HG03342 (cell line): ENCODE measurements around the gene TRNP1.

Source experiments
- ATAC-seq: cut with Tn5 transposase; IDR thresholded peaks from one replicate; pipeline ENCODE4 v1.9.1; 2021; ENCODE audit warnings: mild to moderate bottlenecking, moderate library complexity; ENCODE audit not compliant: unreplicated experiment

Gene TRNP1

DNA sequence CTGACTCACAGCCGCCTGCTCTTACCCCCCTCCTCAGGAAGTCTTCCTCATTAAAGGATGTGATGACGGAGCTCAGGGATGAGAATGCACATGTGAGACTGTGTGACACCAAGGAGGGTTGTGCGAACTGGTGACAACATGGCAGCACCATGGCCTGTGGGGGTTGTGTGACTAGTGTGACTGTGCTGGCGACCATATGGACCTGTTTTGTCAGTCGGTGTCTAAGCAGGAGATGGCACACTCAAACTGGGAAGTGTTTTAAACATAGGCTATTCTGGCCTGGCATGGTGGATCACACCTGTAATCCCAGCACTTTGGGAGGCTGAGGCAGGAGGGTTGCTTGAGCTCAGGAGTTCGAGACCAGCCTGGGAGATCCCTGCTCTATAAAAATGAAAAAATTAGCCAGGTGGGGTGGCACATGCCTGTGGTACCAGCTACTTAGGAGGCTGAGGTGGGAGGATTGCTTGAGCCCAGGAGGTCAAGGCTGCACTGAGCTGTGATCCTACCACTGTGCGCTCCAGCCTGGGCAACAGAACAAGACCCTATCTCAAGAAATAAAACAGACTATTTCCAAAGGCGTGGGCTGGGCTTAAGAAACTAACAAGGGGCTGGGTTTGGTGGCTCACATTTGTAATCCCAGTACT, 7.4 kb downstream of the TRNP1 start:
- ATAC-seq = no peak

DNA sequence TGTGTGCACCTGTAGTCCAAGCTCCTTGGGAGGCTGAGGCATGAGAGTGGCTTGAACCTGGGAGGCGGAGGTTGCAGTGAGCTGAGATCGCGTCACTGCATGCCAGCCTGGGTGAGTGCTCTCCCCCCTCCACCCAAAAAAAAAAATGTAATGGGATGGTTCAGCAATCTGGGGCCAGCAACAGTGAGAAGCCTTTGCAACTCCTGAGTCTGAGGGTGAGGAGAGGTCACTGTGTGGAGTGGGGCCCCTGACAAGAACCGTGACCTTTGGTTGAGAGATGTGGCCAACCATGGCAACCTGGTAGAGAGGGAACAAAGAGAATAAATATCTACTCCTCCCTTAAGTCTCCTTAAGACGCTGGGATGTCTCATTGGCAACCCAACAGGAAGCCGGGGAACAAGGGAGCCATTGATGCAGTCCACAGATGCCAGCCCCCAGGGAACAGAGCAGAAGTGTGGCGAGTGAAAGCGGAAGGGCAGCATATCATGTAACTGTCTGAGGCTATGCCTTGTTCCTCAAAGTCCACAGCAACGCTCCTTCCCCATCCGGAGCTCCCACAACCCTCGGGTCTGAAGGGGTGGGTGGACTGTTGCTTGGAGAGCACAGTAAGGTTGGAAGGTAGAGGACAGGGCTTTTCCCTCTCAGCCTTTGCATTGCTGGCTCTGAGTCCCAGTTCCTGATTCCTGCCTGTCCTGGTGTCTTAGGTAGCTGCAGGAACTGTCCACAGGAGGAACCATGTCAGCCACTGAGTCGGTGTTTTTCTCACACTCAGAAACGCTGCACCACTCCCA, 8.3 kb downstream of the TRNP1 start:
- ATAC-seq = peak; percentile 47

DNA sequence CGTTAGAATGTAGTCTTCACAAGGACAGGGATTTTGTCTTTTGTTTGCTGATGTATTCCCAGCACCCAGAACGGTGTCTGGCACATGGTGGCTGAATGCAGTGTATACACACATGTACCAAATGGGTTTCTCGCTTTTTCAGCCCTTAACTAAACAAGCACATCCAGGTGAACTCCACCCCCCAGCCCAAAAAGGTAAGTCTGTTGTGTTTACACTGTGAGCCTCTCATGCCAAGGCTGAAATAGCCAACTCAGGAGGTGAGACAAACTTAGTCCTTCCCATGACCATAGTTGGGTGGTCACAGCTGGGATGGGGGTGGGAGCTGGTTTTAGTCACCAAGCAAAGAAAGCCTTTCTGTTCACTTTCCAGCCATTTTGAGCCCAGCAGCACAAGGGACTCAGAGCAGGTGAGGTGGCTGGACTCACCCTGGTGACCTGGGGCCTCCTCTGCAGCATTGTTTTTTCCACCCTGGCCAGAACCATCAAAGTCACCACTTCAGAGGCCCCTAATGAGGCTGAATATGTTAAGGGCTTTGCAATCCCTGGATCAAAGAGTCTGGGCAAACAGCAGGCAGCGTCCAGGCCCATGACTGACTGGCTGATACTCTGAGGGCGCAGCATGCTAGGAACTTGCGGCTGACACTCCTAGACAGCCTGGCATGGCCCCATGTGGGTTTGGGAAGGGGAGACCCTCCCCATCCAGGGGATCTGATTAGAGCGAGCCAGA, 10.4 kb downstream of the TRNP1 start:
- ATAC-seq = no peak

DNA sequence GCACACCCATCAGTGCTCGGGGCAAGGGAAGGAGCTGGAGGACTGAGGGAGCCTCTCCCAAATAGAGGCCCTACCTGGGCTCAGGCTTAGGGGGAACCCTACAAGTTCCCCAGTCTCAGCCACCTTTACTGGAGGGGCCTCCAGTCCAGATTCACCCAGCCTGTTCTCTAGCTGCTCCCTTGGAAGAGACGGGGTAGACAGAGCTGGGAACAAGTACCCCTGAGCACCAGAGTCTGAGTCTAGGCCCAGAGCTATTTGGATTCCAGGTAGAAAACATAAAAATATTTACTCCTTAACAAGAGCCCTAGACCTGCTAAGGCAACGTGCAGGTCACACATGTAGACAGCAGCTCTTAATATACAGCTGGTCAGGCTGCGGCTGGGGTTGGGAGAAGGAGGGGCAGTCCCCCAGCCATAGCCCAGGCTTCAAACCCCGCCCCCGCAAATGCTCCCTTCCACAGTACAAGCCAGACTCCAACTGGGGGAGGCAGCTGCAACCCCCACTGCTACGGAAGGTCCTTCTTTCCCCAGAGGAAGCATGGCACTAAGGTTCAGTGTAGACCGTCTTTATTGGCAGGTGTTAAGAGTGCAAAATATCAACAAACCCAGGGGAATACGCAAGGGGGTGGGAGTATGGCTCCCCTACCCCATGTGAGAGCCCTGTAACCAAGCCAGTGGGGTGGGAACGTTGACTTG, 11.1 kb downstream of the TRNP1 start:
- ATAC-seq = no peak

DNA sequence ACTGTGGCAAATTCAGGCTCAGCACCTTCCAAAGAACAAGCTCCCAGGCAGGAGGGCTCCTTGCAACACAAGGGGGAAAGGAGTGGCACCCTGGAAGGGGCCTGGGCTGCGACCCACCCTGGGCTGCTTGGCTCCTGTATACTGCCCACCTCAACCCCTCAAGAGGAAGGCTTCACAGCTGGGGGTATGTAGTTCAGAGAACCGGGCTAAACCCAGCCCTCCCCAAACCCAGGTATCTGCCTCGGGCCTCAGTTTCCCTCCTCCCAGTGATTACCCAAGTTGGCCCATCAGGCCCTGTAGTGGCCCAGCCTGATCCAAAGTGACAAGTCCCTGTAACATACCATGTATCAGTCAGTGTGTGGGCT, 11.7 kb downstream of the TRNP1 start:
- ATAC-seq = no peak

DNA sequence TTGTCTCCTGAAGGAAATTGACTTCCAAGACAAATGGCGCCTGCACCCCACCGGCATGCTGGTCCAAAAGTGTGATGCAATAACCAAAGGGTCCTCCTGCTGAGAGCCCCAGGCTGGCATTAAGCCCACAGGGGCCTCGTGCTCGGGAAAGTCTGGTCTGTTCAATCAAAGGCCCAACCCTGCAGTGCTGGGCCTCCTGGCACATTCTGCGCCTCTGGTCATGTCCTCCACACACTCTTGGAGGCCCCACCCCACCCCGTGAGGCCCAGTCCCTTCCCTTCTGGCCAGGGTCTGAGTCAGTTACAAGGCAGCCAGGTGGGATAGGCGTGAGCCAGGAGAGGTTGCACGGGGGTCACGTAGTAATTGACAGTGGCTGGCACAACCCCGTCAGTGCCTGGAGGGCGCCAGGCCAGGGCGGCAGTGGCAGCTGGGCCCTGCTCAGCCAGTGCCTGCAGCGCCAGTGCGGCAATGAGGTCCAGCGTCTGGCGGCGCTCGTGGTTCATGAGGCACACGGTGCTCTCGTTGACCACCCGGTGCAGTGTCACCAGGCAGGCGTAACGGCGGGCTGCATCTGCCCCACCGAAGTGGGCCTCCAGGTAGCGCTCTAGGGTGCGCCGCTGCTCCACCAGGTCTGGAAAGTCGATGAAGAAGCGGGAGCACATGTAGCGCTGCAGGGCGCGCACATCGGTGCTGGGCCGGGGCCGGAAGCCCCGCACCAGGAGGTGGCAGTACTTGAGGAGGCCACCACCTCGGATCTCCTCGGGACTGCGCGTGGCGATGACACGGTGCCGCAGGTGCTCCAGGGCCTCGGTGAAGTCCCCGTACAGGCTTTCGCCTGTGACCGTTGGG, 12.4 kb downstream of the TRNP1 start:
- ATAC-seq = no peak

DNA sequence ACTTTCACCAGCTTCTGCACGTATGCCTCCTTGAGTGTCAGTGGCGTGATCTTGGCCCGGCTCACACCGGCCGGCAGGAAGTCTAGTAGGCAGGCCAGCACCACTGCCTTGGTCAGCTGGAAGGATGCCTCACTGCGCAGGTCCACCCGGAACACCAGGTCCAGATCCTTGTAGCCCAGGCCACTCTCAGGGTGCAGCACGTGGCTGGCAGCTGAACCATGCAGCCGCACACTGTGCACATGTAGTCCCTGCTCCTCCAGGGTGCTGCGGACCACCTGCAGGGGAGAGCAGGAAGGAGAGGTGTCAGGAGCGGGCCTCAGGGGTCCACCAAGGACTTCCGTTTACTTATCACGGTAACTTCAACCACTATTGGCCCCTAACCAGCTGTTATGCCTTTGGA, 13.2 kb downstream of the TRNP1 start:
- ATAC-seq = no peak

DNA sequence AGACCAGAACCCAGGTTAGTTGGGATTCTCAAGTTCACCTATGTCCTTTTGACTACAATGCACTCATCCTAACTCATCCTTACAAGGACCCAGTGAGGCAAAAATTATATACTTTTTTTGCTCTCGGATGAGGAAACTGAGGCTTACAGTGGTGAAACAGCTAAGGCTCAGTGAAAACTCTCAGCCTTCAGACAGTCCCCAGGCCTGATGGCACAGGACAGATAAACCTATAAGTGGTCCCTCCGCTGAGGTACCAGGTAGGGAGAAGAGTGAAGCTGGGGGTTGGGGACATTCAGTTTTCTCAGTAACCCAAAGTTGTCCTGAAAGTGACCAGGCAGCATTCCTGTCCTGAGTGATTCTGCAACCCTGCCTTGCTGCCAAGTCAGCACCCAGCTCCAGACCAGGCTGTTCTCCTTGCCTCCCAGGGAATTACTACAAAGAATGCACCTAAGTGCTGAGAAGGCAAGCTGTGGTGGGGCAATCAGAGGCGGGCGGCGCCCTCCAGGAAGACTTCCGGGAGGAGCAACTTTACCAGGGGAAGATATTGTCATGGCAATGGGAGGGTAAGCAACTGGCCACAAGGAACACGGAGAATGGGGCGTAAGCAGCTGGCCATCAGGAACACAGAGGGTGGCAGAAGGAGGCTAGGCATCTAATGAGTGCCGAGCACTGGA, 14.6 kb downstream of the TRNP1 start:
- no peak for ATAC-seq

DNA sequence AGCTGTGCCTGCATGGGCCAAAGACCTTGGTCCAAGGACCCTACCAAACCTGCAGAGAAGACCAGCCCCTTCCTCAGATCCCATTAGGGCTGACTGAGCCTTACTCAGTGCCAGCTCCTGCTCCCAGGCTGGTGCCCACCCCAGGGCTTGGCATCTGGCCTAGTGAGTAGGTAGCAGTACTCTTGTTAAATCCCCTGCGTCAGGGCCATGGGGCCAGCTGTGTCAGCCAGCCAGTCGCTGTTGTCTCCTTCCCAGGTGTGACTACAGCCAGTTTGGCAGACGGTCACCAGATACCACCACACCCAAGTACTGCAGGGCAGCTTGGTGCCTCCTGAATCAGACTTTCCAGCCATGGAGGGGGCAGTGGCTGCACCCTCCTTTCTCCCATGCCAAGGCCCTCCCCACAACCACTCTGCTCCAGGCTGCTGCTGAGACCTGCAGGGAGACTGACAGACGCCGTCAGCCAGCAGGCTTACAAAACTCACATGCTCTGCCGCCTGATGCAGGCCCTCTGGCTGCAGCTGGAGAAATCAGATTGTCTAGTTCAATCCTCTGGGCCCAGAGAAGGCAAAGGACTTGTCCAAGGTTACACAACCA, 16.2 kb downstream of the TRNP1 start:
- ATAC-seq = no peak

DNA sequence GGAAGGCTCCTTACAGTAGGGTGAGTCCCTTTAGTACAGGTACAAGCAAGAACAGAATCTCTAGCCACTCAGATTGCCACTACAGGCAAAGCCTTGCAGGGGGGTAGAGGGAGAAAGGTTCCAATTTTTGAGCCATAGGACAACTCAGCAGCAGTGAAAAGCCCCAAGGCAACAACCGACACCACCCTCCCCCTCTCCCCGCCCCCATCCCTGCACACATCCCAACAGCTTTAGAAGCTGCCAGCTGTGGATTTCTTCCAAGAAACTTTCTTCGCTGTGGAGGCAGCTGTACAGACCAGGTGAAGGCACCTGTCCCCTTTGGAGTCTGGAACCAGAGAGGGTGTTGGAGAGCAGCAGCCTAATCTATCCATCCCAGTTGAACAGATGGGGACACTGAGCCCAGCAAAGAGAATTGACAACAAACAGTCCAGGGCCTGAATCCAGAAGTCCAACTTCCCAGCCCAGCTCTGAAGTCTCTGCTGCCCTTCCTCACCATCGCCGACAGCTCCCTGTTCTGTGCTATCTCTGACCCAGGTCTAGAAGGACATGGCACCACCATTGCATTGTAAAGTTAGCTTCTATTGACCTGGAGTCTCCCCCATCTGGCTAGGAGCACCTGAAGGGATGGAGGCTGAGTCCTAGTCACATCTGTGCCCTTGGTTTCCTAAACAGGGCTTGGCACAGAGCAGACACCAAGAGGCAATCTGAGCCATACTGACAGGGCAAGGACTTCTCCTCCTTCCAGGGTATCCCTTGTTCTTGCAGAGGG, 16.9 kb downstream of the TRNP1 start:
- ATAC-seq = no peak

DNA sequence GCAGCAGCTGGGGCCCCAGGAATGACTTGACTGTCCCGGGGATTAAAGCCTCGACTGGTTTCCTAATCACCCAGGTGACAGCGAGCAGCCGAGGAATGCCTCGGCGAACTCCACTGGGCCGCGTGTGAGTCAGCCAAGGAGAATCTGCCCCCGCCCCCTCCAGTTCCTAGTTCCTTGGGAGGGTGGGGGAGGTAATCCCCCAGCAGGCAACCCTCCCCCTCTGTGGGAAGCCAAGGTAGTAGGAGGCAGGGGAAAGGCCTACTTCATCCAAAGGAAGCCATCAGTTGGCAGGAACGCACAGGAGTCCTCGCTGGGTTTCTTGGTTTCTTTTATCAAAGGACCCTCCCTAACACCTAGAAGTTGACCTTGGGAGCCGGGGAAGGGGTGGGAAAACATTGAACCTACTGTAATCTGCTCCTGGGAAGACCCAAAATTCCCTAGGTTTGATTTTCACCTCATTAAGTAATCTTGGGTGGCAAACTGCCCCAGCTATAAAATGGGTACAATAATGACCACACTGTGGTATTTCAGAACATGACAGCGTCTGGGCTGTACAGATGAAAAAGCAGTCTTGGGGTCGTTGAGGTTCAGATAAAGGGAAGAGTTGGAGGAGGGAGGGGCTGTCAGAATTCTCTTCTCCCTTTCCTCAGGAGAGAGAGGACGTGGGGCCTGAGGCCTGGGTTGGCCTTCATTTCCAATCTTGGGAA, 17.7 kb downstream of the TRNP1 start:
- no peak for ATAC-seq

DNA sequence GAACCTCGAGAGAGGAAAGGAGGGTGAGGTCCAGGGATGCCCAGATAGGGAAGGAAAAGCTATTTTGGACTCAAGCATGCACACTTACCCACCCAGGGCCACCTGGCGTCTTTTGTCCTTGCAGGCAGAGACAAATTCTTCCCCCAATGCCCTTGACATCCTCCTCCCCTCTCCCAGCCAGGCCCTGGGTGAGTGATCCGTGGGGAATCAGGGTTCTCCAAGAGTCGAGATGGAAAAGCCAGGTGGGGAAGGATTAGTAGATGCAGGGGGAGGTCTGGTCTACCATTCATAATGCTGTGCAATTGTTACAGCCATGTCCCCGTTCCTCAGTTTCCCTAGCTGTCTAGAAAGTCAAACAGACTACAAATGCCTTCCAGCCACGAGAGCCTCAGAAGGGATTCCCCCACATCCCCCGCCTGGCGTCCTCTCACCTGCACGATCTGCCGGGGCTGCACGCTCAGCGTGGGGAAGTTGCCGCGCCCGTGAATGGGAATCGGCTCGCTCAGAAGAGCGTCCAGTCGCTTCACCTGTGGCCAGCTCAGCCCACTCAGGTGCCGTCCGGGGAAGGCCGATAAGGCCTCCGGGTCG, 18.6 kb downstream of the TRNP1 start:
- ATAC-seq = no peak

DNA sequence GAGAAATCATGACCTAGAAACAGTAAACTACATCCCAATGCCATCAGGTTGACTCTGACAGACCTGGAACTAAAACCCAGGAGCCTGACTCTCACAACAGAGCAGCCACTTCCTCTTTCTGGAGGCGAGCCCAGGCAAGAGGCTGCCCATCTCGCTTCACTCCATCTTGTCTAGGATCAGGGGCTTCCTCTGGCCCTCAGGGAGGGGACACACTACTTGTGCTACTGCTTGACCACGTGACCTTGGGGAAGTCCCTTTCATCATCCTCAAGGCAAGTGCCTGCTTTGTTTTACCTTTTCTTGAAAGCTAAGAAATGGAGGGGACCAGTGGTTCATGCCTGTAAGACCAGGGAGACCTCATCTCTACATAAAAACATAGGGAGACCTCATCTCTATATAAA, 21.8 kb downstream of the TRNP1 start:
- ATAC-seq = no peak

DNA sequence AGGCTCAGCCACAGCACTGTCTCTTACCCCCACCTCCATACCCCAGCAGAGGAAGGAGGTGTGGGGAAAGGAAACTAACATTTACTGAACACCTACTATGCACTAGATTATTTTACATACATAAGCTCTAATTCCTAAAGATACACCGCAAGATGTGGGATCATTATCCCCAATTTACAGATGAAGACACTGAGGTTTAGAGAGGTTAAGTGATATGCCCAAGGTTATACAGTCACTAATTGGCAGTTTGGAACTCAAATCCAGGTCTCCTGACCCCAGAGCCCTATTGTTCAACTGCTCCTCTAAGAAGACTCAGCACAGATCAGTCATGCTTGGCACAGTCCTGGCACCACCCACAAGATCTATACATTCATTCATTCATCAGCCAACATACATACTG, 22.9 kb downstream of the TRNP1 start:
- no peak for ATAC-seq

DNA sequence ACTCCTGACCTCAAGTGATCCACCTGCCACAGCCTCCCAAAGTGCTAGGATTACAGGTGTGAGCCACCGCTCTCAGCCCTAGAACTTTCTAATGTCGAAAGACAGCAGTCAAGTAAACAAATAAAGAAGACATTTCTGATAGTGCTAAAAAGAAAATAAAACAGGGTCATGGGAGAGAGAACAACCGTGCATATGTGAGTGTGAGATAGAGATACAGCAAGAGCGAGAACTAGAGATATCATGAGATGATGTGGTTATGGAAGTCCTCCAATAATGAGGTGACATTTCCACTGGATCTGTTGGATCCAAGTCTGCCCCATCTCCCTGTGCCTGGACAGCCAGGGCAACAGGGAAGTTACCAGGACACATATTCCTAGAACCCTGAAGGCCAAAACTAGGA, 23.7 kb downstream of the TRNP1 start:
- ATAC-seq = no peak

DNA sequence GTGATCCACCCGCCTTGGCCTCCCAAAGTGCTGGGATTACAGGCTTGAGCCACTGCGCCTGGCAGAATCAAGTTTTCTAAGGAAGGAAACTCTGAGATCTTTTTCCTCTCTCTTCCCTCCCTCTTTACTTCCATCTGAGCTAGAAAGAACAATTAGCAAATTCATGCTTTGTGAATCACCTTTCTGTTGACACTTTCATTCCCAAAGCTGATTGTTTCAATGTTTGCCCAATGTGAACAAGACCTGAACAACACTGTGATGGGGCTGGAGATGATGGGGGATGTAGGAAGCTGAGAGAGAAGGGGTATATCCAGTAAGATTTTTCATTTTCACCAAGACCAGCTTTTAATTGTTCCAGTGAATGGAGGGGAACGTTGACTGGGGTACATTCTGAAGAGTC, 24.8 kb downstream of the TRNP1 start:
- no peak for ATAC-seq

DNA sequence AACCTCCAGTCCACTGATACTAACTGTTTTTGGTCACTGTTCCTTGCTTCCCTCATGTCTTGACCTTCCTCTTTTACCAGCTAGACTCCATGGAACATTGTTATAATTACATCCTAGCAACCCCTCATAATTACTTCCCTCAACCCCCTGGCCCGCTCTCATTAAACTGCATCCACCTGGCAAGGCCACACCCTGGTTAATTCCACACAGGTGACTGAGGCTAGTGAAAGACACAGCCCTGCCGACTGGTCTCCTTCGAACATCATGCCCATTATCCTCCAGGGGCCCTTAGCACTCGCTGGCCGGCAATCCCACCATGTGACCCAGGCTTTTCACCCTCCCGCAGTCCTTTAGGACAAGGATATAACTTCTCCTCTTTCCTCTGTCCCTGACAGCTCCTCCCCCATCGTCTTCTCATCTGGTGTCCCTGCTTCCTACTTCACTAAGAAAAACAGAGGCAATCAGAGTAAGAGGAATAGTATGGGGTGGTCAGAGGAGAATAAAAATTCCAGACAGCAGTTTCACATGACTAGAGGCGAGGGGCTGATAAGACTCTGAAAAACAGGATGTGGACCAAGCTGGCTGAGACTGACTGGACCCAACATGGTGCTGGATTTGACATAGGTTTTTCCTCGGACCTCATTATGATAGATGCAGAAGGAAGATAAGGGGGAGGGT, 28.0 kb downstream of the TRNP1 start:
- ATAC-seq = no peak
